Fibroblast of skin of right biceps (primary cell): ENCODE data around the gene TNFRSF13B.
"Not testable (repeated sequence)": the region's sequence is repeated elsewhere in the genome, so short reads cannot be mapped to it uniquely, and the experiment has no call there.

Experiments
- DNase-seq: peaks from one replicate; pipeline ENCODE4 v3.0.0-alpha.2; 2013

Gene TNFRSF13B

DNA sequence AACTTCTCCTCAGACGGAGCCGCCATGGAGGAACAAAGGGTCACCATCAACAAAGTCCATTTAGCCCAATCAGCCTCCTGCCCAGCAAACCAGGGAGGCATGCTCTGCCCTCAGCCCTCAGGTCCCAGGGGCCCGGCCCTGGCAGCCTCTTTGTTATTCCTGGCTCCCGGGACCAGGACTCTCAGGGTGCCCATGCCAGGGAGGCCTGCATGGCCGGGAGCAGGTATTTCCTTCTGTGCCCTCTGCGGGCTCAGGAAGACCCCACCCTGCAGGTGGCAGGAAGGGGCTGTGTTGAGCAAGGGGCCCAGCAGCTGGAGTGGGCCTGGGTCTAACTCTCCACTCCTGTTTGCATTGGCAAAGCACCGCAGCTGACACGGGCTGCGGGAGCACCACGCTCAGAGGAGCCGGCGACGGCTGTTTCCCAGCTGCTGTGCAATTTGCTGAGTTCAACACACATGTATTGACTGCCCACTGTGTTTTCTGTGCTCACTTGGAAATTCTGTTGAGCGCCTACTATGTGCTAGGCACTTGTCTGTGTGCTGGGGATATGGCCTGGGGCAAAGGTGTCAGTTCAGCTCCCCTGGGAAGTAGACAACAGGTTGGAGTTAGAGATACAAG is 33.2 kb upstream of the TNFRSF13B start:
- DNase-seq: not testable (repeated sequence)

DNA sequence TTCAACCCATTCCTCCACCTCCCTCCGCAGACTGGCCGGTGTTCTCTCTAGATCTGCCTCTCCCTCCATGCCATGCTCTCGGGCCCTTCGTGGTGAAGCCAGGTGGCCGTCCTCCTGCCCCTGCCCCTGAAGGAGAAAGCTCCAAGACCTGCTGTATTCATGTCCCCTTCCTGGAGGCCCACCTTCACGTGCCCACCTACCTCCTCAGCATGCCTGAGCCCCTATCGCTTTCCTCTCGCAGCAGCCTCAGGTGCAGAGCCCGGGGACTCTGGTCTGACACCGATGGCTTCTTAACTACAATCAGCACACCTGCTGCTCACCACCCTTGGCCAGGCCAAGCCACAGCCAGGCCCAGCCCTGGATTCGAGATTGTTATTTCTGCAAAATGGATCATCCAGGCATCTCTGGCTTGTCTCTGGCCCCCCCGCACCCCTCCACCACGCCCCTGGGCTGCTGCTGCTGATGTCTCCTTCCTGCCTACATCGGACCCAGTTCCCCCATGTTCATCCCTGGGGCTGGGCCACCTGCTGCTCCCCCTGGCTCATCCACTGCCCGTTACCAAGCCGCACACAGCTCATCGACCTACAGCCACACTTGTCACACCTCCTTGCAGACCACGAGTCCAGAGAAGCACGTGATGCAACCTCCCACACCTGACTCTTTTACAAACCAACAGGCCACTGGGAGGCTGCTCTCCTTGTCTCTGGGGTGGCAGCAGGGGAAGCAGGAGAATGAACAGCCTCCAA is 32.5 kb upstream of the TNFRSF13B start:
- no peak for DNase-seq

DNA sequence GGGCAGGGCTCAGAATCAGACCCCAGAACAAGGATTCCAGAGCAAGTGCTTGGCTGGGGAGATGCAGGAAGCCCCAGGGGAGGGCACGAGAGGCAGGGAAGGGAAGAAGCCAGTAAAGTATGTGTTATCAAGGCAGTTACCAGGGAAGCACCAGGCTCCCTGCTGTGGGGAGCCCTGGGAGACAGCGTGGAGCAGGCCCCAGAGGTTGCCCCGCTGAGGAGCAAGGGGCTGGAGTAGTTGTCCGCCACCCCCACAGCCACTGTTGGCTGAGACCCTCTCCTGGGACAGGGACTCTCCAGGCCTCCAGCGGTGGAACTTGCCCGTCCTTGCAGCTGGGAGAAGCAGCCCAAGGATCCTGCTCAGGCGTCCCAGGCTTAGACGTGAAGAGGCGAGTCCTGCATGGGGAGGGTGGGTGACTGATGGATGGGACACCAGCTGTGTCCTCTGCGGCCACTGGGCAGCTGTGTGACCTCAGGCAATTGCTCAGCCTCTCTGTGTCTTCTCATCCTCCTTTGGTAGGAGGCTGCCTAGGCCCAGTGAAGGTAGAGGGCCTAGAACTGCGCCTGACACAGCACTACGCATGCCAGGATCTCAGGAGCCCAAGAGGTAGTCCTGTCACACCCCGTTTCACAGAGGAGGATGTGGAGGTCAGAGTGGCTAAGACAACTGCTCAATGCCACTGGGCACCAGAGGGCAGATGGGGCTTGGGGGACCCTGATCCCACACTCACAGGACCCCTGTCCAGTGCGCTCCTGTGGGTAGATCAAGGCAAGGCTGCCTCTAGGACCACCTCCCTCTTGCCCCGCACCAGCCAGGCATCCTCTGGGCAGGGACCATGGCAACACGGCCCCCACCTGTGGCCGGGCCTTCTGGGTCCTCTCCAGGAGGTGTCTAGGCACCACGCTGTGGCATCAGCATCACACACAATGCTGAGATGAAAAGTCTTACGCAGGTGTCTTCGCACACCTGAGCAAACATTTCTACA is 31.1 kb upstream of the TNFRSF13B start:
- not testable (repeated sequence) for DNase-seq

DNA sequence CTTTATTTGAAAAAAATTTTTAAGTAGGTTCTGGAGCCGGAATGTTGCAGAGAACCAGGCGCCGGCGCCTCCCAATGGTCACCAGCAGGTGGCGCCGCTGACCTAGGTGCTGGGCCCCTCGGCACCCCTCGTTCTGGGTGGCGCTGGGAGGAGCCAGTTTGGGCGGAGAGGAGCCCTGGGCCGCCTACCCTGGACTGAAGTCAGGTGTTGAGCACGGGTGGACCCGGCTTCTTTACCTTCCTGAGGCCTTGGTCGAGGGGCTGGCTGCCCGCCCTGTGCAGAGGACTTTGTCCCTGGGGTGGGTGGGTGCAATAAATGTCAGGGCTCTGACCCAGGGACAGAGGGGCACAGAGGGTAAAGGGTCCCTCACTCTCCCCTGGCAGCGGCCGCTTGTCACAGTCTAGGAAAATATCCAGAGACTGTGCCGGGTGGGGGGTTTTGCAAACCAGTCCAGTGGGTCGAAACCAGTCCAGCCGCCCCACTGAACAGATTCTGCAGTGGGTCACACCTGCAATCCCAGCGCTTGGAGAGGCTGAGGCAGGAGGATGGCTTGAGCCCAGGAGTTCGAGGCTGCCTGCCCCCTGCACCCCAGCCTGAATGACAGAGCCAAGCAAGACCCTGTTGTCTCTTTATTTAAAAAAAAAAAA is 30.1 kb upstream of the TNFRSF13B start:
- peak; percentile 56 for DNase-seq

DNA sequence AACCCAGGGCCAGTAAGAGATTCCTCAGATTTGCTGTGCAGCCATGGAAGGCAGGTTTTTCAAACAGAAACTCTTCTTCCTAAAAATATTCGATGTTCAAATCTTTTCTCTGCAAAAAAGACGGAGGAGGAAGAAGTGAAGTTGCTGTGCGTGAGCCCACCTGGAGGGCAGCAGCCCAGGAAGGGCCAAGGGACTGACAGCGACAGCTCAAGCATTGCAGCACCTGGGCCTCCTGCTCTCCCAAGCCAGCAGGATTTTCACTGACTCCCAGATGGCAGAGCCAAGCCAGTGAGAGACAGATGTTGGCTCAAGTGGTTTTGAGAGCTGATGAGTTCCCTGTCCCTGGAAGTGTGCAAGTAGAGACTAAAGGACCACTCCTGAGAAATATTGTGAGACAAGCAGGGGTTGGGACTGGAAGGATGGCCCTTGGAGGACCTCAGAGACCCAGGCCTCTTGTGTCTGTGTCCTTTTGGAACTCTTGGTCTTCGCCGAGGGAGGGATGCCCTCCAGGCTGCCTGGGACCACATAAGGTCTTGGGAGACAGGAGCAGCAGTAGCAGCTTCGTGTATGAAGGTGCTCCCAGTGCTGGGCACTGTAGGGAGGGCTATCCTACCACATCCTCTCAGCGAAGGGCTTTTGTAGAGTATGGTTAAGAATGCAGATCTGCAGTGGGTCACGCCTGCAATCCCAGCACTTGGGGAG is 29.3 kb upstream of the TNFRSF13B start:
- DNase-seq: no peak

DNA sequence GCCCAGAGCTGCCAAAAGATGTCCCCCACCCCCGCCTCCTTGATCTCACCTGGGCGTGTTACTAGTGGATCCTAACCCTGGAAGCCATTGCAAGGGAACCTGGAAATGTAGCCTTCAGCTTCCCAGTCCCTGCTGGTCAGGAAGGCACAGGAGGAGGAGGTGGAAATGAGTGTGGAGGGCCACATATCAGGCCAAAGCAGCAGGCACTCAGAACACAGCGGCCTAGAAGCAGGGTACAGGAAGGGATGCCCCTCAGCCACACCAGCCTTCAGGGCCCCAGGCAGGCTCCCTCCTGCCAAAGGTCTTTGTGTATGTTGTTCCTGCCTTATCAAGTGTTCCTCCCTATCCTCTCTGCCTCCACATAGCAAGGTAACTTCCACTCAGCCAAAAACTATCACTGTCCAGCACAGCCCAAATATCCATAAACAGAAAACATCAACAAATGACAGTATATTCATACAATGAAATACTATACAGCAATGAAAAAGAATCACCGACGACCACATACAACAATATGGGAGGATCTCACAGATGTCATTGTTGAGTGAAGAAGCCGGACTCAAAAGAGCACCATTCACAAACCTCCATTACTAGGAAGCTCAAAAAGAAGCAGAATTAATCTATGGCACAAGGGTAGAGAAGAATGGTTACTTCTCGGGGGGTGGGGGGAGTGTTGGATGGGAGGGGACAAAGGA is 28.2 kb upstream of the TNFRSF13B start:
- no peak for DNase-seq

DNA sequence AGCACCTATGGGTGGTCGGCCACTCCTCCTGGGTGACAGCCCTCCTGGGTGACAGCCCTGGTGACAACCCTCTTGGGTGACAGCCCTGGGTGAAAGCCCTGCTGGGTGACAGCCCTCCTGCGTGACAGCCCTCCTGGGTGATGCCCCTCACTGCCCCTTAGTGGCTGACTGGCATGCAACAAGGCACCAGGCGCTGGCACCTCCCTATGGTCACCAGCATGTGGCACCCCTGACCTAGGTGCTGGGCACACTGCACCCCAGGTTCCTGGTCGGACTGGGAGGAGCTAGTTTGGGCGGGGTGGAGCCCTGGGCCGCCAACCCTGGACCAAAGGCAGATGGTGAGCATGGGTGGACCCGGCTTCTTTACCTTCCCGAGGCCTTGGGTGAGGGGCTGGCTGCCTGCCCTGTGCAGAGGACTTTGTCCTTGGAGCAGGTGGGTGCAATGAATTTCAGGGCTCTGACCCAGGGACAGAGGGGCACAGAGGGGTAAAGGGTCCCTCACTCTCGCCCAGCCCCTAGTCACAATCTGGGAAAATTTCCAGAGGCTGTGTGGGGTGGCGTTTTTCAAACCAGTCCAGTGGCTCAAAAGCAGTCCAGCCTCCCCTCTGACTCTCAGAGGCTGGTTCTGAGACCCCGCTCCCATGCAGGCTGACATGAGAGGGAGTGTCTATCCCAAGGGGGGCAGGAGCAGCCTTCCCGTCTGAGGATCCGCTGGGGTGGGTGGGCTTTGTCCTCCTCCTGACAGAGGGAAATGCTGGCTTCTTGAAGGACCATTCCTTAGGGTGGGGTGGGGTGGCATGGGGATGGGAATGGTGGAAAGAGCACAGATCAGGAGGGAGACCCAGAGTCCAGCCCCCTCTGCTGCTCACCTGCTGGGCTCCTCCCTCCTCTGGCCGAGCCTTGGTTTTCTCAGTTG is 25.9 kb upstream of the TNFRSF13B start:
- no peak for DNase-seq

DNA sequence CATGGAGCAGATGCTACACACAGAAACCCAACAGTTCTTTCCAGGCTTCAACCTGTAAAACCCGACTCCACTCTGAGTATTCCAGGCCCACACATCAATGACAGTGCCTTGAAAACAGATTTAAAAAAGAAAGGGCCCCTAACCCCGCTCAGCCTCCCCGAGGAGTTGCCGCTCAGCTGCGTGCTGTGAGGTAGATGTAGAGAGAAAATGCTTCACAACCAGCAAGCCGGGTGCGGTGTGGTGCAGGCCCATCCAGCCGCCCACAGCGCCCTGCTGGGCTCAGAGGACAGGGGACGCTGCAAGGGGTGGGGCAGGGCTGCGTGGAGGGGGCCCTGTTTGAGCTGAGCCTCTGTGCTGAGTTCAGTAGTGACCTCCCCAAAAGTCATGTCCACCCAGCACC is 24.8 kb upstream of the TNFRSF13B start:
- DNase-seq: not testable (repeated sequence)

DNA sequence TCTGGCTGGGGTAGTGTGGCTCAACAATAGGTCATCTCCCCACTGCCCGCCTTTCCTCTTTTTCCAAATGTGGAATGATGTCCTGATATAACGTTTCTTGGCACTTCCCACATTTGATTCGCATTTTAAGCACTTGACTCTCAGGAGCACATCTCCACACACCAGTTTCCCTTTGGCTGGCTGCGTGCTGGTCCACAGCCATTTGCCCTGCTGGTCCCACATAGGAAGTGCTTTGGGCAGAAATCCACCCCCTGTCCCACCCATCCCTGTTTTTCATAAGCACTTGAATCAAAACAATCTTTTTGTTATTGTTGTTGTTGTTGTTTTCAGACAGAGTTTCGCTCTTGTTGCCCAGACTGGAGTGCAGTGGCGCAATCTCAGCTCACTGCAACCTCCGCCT is 24.0 kb upstream of the TNFRSF13B start:
- DNase-seq: no peak

DNA sequence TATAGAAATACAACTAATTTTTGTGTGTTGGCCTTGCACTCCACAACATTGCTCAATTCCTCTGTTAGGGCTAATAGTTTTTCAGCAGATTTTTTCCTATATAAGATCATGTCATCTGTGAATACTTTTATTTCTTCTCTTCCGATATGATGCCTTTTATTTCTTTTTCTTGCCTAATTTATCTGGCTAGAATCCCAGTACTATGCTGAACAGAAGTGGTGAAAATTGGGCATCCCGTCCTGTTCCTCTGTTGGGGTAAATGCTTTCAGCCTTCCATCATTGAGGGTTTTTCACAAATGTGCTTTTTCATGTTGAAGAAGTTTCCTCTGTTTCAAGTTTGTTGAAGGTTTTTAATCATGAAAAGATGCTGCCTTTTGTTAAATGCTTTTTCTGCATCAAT is 22.7 kb upstream of the TNFRSF13B start:
- peak; percentile 41 for DNase-seq

GRCh38 chr17:16991349-16992009 is 19.6 kb upstream of the TNFRSF13B start:
- DNase-seq: peak; percentile 75

GRCh38 chr17:16989953-16990860 is 18.3 kb upstream of the TNFRSF13B start:
- DNase-seq: peak; percentile 86

DNA sequence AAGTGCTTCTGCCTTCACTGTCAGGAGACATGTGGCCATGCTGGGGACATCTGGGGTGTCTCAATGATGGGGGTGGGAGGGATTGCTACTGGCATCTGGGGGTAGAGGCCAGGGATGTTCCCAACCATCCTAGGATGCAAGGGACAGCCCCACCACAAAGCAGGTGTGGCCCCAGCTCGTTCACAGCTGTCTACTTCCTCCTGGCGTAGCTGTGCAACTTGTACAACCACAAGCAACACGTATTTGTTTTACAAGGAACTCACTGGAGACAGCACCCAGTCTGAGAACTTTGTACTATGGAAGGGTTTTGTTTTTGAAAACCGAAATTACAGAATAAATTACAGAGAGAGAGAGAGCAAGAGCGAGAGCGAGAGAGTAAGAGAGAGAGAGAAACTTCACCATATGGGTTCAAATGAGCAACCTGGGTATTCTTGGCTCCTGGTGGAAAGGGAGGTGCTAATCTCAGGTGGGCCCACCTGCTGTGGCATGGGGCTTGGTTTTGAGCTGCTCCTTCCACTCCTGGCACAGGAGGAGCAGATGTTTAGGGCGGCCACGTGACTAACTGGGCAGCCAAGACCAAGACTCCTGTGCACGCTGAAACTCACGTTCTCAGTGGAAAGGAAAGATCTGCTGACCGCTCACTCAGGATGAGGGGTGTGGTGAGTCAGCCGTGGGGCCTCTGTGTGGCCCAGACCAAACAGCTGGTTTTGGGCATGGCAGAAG is 17.5 kb upstream of the TNFRSF13B start:
- no peak for DNase-seq

DNA sequence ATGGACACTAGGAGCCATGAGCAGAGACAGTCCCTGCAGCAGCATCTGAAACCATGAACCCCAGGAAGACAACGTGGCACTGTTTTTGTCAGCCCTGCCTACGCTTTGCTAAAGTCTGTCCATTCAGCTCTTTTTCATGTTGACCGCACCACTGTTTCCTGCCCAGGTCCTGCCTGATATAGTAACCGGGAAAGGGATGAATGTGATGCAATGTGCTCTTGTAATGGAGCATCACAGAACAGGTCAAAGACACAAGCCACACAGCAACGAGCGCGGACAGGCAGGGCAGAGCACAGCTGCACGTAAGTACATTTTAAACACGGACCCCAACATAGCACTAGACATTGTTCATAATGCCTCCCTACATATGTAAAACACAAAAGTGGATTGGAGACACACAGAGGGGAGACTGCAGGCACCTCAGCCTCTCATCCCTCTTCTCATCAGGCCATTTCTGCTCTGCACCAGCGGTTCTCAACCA is 16.9 kb upstream of the TNFRSF13B start:
- DNase-seq: no peak

DNA sequence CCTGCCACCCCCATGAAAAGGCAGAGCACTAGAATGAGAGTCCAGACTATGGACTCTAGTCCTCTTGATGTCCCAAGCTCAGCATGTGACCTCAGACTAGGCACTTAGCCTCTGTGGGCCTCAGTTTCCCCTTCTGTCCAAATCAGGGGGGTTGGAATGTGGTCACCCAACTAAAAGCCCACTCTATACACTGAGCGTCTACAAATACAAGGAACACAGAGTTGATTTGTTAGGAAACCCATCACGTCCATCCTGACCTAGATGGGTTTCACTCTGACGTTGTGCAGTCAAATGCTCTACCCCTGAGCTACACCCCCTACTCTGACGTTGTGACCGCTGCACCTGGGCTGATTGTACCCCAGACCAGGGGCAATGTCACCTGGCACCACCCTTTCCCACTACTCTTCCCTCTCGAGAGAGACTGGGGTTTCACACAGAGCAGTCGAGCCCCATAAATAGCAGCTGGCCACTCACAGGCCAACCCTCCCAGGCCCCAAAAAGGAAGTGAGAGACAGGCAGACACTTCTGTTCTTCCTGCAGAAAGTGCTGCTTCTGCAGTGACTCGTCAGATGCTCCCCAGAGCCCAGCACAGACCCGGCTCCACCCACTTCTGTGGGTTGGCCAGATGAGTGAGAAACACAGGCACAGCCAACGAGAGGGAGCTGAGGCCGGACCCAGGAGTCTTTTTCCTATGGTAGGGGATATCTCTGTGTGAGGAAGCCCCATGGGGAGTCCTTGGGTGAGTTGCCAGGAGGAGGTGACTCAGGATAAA is 16.1 kb upstream of the TNFRSF13B start:
- peak; percentile 96 for DNase-seq

DNA sequence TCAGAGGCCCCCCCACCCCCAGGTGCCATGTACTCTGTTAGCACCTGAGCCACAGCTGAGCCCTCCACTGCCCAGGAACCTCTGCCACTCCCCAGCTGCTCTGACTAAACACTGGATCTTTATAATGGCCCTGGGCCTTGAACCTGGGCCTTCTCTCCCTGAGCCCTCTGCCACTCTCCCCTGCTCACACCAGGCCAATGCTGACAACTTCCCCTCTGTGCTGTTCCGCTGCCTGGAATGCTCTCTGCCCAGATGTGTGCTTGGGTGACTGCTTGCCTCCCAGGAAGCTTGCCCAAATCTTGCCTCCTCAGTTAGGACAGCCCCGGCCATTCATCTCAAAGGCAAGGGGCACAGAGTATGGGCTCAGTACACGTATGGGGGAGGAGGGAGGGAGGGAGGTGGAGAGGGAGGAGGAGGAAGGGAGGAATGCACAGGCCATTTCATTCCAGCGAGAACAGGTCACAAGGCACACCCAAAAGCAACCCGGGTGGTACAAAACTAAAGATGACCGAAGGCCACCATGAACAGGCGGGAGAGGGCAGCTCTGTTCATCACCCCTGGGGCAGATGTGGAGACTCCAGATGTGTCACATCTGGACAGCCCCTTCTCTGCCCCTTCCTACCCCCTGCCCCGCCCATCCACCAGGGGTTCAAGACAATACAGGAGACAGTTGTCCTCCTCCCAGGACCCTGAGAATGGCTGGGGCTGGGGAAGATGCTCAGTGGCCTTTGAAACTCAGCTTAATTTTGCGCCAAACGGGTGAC is 15.3 kb upstream of the TNFRSF13B start:
- DNase-seq: no peak
